Activated CD8-positive, alpha-beta memory T cell treated with anti-CD3 and anti-CD28 coated beads for 24 hours (primary cell): Measurements from ENCODE around the gene NUDT14.

ENCODE experiments used
- DNase-seq: peaks from one replicate; pipeline ENCODE4 v3.0.0-alpha.2; 2020

The NUDT14 gene

DNA sequence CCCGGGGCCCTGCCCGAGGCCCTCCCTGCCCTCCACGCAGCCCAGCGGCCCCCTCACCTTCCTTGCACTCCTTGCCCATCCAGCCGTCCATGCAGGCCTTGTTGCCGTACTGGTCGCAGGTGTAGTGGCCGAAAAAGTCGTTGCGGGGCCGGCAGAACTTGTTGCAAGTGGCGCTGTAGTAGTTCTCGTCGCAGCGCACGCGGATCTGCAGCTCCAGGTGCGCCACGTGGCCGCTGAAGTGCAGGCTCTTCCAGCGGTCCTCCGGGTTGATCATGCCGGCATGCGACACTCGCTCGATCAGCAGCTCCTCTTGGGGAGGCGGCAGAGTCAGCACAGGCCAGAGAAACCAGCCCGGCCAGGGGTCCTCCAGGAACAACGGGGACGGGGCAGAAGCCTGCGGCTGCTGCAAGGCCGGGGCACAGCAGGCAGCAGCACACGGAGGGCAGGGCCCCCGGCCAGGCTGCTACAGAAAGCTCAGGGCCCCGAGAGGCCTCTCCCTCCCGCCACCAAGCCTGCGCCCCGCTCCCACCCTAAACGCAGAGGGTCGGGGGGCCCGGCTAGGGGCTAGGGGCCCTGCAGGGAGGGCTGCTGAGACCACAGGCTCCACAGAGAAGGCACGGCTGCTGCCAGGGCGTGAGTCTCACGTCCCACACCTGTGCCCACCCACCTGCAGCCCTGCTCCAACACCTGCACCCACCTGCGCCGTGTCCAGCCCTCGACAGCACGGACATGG is 25.3 kb downstream of the NUDT14 start:
- no peak for DNase-seq

DNA sequence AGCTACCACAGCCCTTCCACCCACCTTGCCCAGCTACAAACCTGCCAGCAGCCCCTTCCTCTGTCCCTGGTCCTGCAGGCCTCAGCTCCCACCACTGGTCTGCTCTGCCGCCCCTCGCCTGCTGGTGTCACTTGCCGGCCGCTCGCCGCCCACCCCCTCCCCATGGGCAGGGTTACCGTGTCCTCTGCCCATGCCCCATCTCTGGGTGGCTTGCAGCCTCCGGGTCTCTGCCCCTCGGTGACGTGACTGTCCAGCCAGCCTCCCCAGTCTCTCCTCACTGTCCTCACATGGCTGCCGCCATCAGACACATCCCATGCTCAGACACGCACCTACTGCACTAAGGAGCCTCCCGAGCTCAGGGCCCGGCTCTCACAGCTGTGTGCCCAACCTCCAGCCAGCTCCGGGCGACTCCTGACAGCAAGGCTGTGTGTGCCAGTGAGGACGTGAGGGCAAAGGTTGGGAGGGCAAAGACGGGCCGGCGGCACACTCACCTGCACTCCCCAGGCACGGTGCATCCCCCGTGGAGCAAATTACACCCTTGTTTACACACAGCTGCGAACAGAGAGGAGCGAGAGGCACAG is 26.0 kb downstream of the NUDT14 start:
- no peak for DNase-seq

GRCh38 chr14:105154476-105154871 is 26.6 kb downstream of the NUDT14 start:
- DNase-seq, result no peak

DNA sequence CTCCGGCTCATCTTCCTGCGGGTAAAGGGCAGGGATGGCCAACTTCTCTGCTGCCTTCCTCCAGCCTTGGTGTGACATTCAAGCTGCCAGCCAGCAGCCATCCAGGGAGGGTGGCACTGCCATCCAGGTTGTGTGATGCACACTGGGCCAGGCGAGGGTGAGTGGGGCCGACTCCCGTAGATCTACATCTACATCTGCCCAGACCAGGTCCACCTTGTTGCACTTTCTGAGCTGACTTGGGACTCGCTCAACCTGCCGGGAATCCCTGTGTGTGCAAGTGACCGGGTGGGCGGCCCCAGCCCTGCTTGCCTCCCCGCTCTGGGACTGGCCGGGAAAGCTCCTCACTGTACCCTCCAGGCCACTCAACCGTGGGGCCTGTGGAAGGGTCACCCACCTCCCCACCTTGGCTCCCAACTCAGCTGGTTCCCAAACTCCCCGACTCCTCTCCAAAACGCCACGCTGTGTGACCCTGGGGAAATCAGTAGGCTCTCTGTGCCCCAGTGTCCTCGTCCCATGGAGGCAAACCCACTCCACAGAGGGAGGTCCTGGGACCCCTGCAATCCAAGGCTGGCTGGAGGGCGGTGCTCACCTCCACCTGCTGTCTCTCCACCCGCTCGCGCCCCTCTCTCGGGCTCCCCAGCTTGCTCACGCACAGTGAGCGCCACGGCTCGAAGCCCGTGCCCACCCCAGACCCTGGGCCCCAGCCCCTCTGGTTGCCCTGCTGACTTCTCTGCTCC is 27.2 kb downstream of the NUDT14 start:
- no peak for DNase-seq

DNA sequence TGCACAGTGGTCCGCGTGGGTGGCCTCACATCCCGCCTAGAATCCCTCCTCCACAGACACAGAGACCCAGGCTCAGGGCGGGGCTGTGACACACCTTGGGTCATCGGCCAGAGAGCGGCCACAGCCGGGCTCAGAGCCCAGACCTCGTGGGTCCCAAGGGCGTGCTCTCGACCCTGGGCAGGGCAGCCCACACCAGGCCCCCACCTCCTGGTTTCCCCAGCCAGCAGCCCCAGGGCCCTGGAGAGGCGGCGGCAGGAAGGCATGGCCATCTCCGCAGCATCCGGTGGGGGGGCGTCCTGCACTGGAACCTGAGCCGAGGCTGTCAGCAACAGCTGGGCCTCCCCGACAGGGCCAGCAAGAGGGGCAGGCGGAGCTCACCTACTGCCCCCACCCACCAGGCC is 27.8 kb downstream of the NUDT14 start:
- no peak for DNase-seq

DNA sequence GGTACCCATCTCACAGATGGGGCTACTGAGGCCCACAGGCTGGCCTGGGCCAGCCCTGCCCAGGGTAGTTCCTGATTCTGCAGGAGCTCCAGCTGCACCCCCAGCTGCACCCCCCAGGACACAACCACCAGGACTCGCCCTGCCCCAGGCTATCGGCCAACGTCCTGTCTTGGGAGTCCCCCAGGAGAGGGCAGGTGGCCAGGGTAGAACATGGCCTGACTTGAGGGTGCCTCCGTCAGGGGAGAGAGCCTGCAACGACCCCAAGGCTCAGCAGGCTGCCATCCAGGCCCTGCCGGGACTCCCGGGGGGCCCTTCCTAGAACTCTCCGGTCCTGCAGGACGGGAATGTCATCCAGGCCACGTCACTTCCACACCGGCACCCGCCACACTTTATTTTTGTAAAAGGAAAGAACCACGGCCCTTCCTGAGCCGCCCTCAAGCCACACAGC is 28.3 kb downstream of the NUDT14 start:
- DNase-seq, result no peak

- no peak for DNase-seq
Observed at GRCh38 chr14:105151838-105152793, 29.0 kb downstream of the NUDT14 start.

GRCh38 chr14:105151084-105151837 is 29.9 kb downstream of the NUDT14 start:
- no peak for DNase-seq

- DNase-seq, result no peak
Observed at GRCh38 chr14:105150368-105151083, 30.6 kb downstream of the NUDT14 start.

DNA sequence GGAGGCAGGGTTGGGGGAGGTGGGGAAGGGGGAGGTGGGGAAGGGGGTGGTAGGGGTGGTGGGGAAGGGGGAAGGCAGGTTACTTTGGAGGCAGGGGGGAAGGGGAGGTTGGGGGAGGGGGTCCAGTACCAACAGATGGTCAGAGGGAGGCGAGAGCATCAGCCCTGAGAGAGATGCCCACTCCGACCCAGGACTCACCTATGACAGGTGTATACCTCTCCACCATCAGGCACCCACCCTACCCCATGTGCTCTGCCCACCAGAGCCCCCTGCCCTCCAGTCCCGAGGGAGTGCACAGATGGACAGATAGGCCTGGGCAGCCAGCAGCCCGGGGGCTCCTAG is 31.1 kb downstream of the NUDT14 start:
- no peak for DNase-seq

DNA sequence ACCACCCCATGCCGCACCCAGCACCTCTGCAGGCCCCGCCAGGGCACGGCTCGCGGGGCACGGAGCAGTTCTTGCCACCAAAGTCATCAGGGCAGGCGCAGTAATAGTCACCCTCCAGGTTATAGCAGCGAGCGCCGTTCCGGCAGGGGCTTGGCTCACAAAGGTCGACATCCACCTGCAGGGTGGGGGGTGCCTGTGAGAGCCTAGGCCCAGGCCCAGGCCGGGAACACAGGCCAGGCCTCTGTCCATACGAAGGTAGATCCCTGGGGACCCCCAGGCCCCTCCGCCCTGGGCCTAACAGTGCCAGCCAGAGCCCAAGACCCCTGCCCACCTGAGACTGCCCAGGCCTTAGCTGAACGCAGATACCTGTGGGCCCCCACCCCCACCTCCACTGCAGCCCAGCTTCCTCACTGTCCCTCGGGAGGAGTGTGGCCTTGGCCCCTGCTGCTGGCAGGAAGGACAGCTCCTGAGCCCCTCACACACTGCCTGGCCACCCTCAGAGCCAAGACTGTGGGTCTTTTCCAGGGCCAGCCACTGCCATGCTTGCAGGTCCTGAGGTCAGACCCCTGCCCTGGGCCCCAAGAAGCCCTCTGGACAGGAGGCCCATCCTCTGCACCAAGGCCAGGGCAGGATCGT is 31.8 kb downstream of the NUDT14 start:
- DNase-seq, result no peak

DNA sequence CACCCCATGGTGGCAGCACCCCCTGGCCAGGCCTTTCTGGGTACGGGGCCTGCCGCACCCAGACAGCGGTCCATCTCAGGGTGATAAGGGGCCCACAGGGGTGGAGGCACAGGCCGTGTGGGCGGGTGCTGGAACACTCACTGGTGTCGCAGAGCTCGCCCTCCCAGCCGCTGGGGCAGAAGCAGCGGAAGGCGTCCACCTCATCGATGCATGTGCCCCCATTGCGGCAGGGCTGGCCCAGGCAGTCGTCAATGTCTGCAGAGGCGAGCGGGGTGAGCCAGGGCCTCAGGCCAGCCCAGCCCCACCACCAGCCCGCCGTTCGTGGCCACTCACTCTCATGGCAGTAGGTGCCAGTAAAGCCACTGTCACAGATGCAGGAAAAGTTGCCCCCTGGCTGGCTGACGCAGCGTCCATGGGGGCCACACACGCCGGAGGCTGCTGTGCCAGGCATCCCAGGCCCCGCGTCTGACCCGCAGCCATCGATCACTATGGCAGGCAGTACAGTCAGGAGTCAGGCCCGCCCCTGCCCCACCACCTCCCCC is 32.4 kb downstream of the NUDT14 start:
- no peak for DNase-seq

DNA sequence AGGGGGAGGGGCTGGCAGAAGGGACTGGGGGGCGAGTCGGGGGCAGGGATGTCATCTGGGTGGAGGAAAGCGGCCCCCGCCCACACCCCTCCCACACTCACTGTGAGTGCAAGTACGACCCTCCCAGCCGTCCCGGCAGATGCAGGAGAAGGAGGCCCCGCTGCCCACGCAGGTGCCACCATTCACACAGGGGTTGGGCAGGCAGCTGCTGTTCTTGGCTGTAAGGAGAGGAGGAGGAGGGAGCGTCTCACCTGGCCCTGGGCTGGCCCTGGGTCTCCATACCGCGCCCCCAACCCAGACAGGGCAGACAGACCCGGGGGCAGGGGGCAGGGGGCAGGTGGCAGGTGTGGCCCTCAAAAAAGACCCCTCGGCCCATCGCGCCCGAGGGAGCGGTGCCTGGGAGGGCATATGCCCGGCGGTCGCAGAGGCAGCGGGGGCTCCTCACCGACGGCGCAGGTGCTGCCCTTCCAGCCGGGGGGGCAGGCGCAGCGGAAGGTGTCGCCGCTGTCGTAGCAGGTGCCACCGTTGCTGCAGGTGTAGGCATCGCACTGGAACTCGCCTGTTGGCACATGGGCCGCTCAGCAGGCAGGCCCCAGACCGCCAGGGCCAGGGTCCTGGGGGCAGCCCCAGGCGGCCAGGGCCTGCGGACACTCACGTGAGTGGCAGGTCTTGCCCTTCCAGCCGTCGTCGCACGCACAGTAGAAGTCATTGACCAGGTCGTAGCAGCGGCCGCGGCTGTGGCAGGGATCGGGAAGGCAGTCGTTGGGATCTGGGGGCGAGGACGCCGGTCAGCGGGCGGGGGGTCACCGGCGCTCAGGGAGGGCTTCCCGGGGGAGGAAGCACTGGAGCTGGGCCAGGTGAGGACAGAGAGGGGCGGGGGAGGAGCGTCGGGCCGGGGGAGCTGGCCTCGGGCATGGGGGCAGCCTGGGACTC is 33.2 kb downstream of the NUDT14 start:
- no peak for DNase-seq

DNA sequence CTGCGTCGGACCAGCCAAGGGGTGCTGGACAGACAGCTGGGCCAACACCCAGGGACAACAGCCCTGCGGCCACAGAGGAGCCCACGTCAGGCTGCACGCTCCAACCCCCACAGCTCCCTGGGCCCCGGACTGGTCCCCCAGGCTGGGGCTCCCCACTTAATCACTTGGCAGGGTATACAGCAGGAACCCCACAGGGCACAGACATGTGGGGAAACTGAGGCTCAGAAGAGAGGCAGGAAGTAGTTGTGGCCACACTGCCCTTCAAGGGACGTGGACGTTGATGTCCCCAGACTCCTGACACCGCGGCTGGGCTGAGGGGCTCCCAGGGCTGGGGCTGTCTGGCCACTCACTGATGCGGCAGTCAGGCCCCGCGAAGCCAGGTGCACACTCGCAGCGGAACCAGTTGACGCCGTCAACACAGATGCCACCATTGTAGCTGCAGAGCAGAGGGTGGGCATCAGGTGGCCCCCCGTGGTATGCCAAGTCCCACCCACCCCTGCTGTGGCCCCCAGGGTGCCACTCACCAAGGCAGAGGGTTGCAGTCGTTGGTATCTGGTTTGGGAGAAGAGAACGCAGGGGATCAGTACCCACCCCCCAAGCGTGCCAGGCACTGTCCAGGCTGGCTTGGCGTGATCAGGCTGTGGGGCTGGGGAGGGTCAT is 34.0 kb downstream of the NUDT14 start:
- DNase-seq, result no peak

GRCh38 chr14:105146181-105146975 is 34.7 kb downstream of the NUDT14 start:
- DNase-seq, result no peak

- no peak for DNase-seq
Observed at GRCh38 chr14:105145381-105146180, 35.5 kb downstream of the NUDT14 start.

- DNase-seq, result no peak
Observed at GRCh38 chr14:105144666-105145380, 36.3 kb downstream of the NUDT14 start.
